VCaP (cell line): ENCODE results near the gene PNPLA5.
"Not testable (repeated sequence)": the region's sequence is repeated elsewhere in the genome, so short reads cannot be mapped to it uniquely, and the experiment has no call there.

Experiments used
- H3K27ac ChIP-seq: fragments of 450-650 bp; 2 replicates; pipeline ENCODE4 v1.5.1; 2017
- CTCF ChIP-seq: fragments of 450-650 bp; conservative IDR thresholded peaks from 2 replicates; pipeline ENCODE4 v1.5.1; 2017; ENCODE audit warnings: mild to moderate bottlenecking, moderate library complexity

The PNPLA5 gene

GRCh38 chr22:43919106-43919973, 27.5 kb upstream of the PNPLA5 start:
- TF ChIP-seq CTCF, result no peak
- no peak overlapping the region for H3K27ac ChIP-seq

GRCh38 chr22:43917521-43917920, 25.7 kb upstream of the PNPLA5 start:
- no peak for TF ChIP-seq CTCF
- no peak overlapping the region for H3K27ac ChIP-seq

DNA sequence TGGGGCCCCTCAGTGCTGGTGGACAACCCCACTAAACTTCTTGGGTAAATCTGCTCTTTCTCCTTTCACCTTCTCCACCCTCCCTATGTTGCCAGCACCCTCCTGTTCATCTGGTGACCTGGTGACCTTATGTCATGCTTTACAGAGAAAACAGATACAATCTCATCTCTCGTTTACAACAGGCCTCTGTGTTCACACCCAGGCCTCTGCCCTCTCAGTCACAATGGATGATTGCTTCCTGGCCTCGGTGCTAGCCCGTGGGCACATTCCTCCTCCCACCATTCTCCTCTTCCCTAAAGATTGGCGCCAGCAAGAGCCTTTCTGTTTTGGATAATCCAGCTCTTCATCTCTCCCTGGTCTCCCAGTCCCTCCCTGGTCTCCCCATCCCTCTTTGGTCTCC, 19.5 kb upstream of the PNPLA5 start:
- no peak overlapping the region for H3K27ac ChIP-seq
- TF ChIP-seq CTCF, result no peak

DNA sequence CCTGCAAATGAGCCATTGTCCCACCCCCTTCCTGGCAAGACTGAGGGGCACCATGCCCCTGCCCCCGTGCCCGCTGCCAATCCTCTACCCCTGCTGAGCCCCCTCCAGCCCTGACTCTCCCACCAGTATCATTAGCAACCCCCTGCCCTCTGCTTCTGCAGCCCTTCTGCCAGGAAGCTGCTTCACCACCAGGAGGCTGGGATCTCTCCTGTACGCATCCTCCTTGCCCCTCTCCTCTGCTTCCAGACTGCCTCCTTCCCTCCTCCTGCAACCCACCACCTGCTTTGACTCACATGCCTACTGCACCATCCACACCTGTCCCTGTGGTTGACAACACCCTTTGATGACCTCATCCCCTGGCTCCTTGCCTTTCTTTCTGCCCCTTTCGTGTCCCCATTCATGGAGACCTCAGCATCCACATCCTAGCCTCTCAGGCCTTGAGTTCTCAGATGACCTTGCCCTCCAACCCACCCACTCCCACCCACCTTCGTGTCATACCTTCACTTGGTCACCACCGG, 18.4 kb upstream of the PNPLA5 start:
- TF ChIP-seq CTCF, result no peak
- no peak overlapping the region for H3K27ac ChIP-seq

- no peak for TF ChIP-seq CTCF
- no peak overlapping the region for H3K27ac ChIP-seq
These were observed 17.9 kb upstream of the PNPLA5 start for GRCh38 chr22:43909708-43910107.

GRCh38 chr22:43905681-43906080, 13.9 kb upstream of the PNPLA5 start:
- H3K27ac ChIP-seq, result no peak overlapping the region
- TF ChIP-seq CTCF, result no peak

- TF ChIP-seq CTCF, result peak; percentile 71
These were observed 12.6 kb upstream of the PNPLA5 start for GRCh38 chr22:43904412-43904811.

GRCh38 chr22:43903033-43903432, 11.2 kb upstream of the PNPLA5 start:
- H3K27ac ChIP-seq, result not testable (repeated sequence)

More at GRCh38 chr22:43904412-43904811, 12.6 kb upstream of the PNPLA5 start:
- not testable (repeated sequence) for H3K27ac ChIP-seq
